Activated CD4-positive, alpha-beta memory T cell treated with anti-CD3 and anti-CD28 coated beads for 36 hours (primary cell): Measurements from ENCODE around the gene ADAMTS7. TPM values are rescaled to one million over a fixed set of nuclear protein-coding genes. Genes with fewer than 3 reads are reported as not detected.
"Not testable (repeated sequence)": the region's sequence is repeated elsewhere in the genome, so short reads cannot be mapped to it uniquely, and the experiment has no call there.

Experiments
- CTCF ChIA-PET: fragments of 350-600 bp; sonication (Branson Sonifier 250); formaldehyde crosslinking; loops from one replicate; lab custom pipeline; 2021; ENCODE audit warnings: antibody characterized with exemption, inconsistent platforms; lab: Charles Lee
- POLR2A ChIA-PET: fragments of 350-600 bp; sonication (Branson Sonifier 250); formaldehyde crosslinking; loops from one replicate; lab custom pipeline; 2021; ENCODE audit warnings: antibody characterized with exemption; lab: Charles Lee
- DNase-seq: peaks from one replicate; pipeline ENCODE4 v3.0.0-alpha.2; 2020
- H3K27ac Mint-ChIP-seq: one replicate; pipeline ENCODE4 v1.8.0; 2021; ENCODE audit warnings: mixed read lengths
- H3K27me3 Mint-ChIP-seq: one replicate; pipeline ENCODE4 v1.8.0; 2021; ENCODE audit warnings: mixed read lengths
- H3K36me3 Mint-ChIP-seq: one replicate; pipeline ENCODE4 v1.8.0; 2021; ENCODE audit warnings: mixed read lengths
- H3K4me1 Mint-ChIP-seq: one replicate; pipeline ENCODE4 v1.8.0; 2021; ENCODE audit warnings: low read depth, mixed read lengths
- H3K4me3 Mint-ChIP-seq: one replicate; pipeline ENCODE4 v1.8.0; 2021; ENCODE audit warnings: mild to moderate bottlenecking, mixed read lengths
- H3K9me3 Mint-ChIP-seq: one replicate; pipeline ENCODE4 v1.8.0; 2021; ENCODE audit warnings: mixed read lengths
- intact Hi-C: fragments of 100-400 bp; cut with micrococcal nuclease; formaldehyde crosslinking; loops from one replicate; pipeline ENCODE4 v1.15.1; 2023
- total RNA-seq, 2 experiments: library from RNA; stranded (reverse); gene quantifications; one replicate each; pipeline ENCODE4 v1.2.3, GENCODE V29; 2021

The ADAMTS7 gene
- total RNA-seq, 2 experiments from 2014 or later = 0.10 TPM

- intact Hi-C loops = loop anchor here (10.0 kb wide), 1 partner anchor 803 kb away; no protein-coding TSS in a partner anchor
- not testable (repeated sequence) for H3K9me3 Mint-ChIP-seq
Measured at GRCh38 chr15:78777290-78777952, 33.8 kb downstream of the ADAMTS7 start.

GRCh38 chr15:78776046-78776925 lies 35.0 kb downstream of the ADAMTS7 start:
- intact Hi-C loops = loop anchor here (10.0 kb wide), 1 partner anchor 801 kb away; no protein-coding TSS in a partner anchor
- H3K4me1 Mint-ChIP-seq, H3K9me3 Mint-ChIP-seq, CTCF ChIA-PET, DNase-seq, H3K36me3 Mint-ChIP-seq, H3K27ac Mint-ChIP-seq, H3K4me3 Mint-ChIP-seq, POLR2A ChIA-PET, H3K27me3 Mint-ChIP-seq: not testable (repeated sequence)

More at GRCh38 chr15:78777290-78777952, 33.8 kb downstream of the ADAMTS7 start:
- H3K4me3 Mint-ChIP-seq, H3K36me3 Mint-ChIP-seq, H3K27ac Mint-ChIP-seq, CTCF ChIA-PET, DNase-seq, POLR2A ChIA-PET, H3K27me3 Mint-ChIP-seq, H3K4me1 Mint-ChIP-seq: not testable (repeated sequence)

GRCh38 chr15:78775472-78775871 lies 35.8 kb downstream of the ADAMTS7 start:
- POLR2A ChIA-PET = no interaction called here
- H3K4me3 Mint-ChIP-seq = no peak overlapping the region
- no peak for DNase-seq
- intact Hi-C loops = loop anchor here (10.0 kb wide), 1 partner anchor 801 kb away; no protein-coding TSS in a partner anchor
- CTCF ChIA-PET = interaction anchor here (0.8 kb wide), 1 partner anchor 797 kb away, joined by 3 read pairs; no protein-coding TSS in a partner anchor
- H3K27me3 Mint-ChIP-seq = no peaks in the 10 kb centered on the region
- H3K9me3 Mint-ChIP-seq = no peaks in the 10 kb centered on the region
- no peaks in the 10 kb centered on the region for H3K36me3 Mint-ChIP-seq
- no peaks in the 10 kb centered on the region for H3K4me1 Mint-ChIP-seq
- H3K27ac Mint-ChIP-seq = no peak overlapping the region

- CTCF ChIA-PET, POLR2A ChIA-PET, H3K36me3 Mint-ChIP-seq, H3K9me3 Mint-ChIP-seq, H3K4me3 Mint-ChIP-seq, DNase-seq, H3K4me1 Mint-ChIP-seq, H3K27me3 Mint-ChIP-seq, H3K27ac Mint-ChIP-seq: not testable (repeated sequence)
- intact Hi-C loops = loop anchor here (10.0 kb wide), 1 partner anchor 800 kb away; no protein-coding TSS in a partner anchor
Measured at GRCh38 chr15:78774451-78774990, 36.7 kb downstream of the ADAMTS7 start.

GRCh38 chr15:78773765-78774450 lies 37.4 kb downstream of the ADAMTS7 start:
- intact Hi-C loops = loop anchor here (10.0 kb wide), 1 partner anchor 799 kb away; no protein-coding TSS in a partner anchor
- DNase-seq, H3K4me3 Mint-ChIP-seq, H3K9me3 Mint-ChIP-seq, H3K4me1 Mint-ChIP-seq, H3K27me3 Mint-ChIP-seq, H3K36me3 Mint-ChIP-seq, POLR2A ChIA-PET, CTCF ChIA-PET, H3K27ac Mint-ChIP-seq: not testable (repeated sequence)

GRCh38 chr15:78772738-78773137 lies 38.5 kb downstream of the ADAMTS7 start:
- no peak overlapping the region for H3K27ac Mint-ChIP-seq
- POLR2A ChIA-PET = no interaction called here

GRCh38 chr15:78771436-78772000 lies 39.7 kb downstream of the ADAMTS7 start:
- DNase-seq, H3K4me1 Mint-ChIP-seq, H3K4me3 Mint-ChIP-seq, H3K27ac Mint-ChIP-seq, H3K9me3 Mint-ChIP-seq, H3K36me3 Mint-ChIP-seq, POLR2A ChIA-PET, H3K27me3 Mint-ChIP-seq: not testable (repeated sequence)
- intact Hi-C loops = loop anchor here (10.0 kb wide), 1 partner anchor 797 kb away; no protein-coding TSS in a partner anchor
- CTCF ChIA-PET = interaction anchor here (1.5 kb wide), 1 partner anchor 36 kb away, joined by 4 read pairs; no protein-coding TSS in a partner anchor

More at GRCh38 chr15:78772738-78773137, 38.5 kb downstream of the ADAMTS7 start:
- no peak for DNase-seq
- CTCF ChIA-PET = no interaction called here
- no peaks in the 10 kb centered on the region for H3K27me3 Mint-ChIP-seq
- H3K4me1 Mint-ChIP-seq = no peaks in the 10 kb centered on the region
- no peaks in the 10 kb centered on the region for H3K9me3 Mint-ChIP-seq
- intact Hi-C loops = loop anchor here (10.0 kb wide), 1 partner anchor 798 kb away; no protein-coding TSS in a partner anchor
- no peaks in the 10 kb centered on the region for H3K36me3 Mint-ChIP-seq
- no peak overlapping the region for H3K4me3 Mint-ChIP-seq

- intact Hi-C loops = loop anchor here (10.0 kb wide), 1 partner anchor 796 kb away; no protein-coding TSS in a partner anchor
- H3K4me3 Mint-ChIP-seq, H3K4me1 Mint-ChIP-seq, DNase-seq, H3K36me3 Mint-ChIP-seq, POLR2A ChIA-PET, H3K27me3 Mint-ChIP-seq, H3K9me3 Mint-ChIP-seq, H3K27ac Mint-ChIP-seq: not testable (repeated sequence)
- CTCF ChIA-PET = interaction anchor here (1.5 kb wide), 1 partner anchor 37 kb away, joined by 4 read pairs; no protein-coding TSS in a partner anchor
Measured at GRCh38 chr15:78771020-78771419, 40.2 kb downstream of the ADAMTS7 start.

- H3K4me3 Mint-ChIP-seq, H3K36me3 Mint-ChIP-seq, H3K27me3 Mint-ChIP-seq, H3K9me3 Mint-ChIP-seq, DNase-seq, POLR2A ChIA-PET, H3K27ac Mint-ChIP-seq, H3K4me1 Mint-ChIP-seq: not testable (repeated sequence)
- CTCF ChIA-PET = interaction anchor here (1.5 kb wide), 1 partner anchor 38 kb away, joined by 4 read pairs; no protein-coding TSS in a partner anchor
- intact Hi-C loops = loop anchor here (10.0 kb wide), 1 partner anchor 795 kb away; no protein-coding TSS in a partner anchor
Measured at GRCh38 chr15:78769473-78770225, 41.6 kb downstream of the ADAMTS7 start.

GRCh38 chr15:78768531-78769408 lies 42.5 kb downstream of the ADAMTS7 start:
- Mint-ChIP-seq H3K9me3 (no peaks in the 10 kb centered on the region), H3K4me3 (no peak overlapping the region), H3K27me3 (no peaks in the 10 kb centered on the region), H3K4me1 (no peaks in the 10 kb centered on the region), H3K36me3 (no peaks in the 10 kb centered on the region), H3K27ac (no peak overlapping the region)
- intact Hi-C loops = no loop called here
- ChIA-PET POLR2A (no interaction called here), CTCF (no interaction called here)
- no peak for DNase-seq
